ENCODE results near the gene ERC1. TPM values are rescaled to one million over a fixed set of nuclear protein-coding genes. Genes with fewer than 3 reads are reported as not detected.

Gene ERC1
- total and polyA plus RNA-seq, 2 of the 4 experiments (the other 2 are of a cell fraction): 11.6 to 25.6 TPM

- H3K79me1 ChIP-seq (ENCODE audit: low read depth in 1 of 2, low read length in 2 of 2): peaks cover 22 to 68% of the 10 kb centered on the region in 2 experiments
- no peak overlapping the region for H3K4ac ChIP-seq (ENCODE audit: low read depth, low read length)
- in situ Hi-C loops (cut with MboI; ENCODE audit: low sequenced_read_pairs): no loop called here
- no peak overlapping the region for H3K4me2 ChIP-seq (ENCODE audit: low read depth, low read length)
- ChIA-PET CTCF (interaction anchor here (0.6 kb wide), 1 partner anchor 108 kb away, joined by 4 read pairs; no protein-coding TSS in a partner anchor), POLR2A (ENCODE audit: unreplicated experiment) (no interaction called here)
- no peak for ATAC-seq (ENCODE audit: low read depth)
- no peak overlapping the region for H3K27ac ChIP-seq (ENCODE audit: insufficient read depth, low read length)
- H4K91ac ChIP-seq (ENCODE audit: insufficient read depth, low read depth, low read length): no peak overlapping the region
- H3K23ac ChIP-seq (ENCODE audit: low read depth, low read length): no peak overlapping the region
- H4K8ac ChIP-seq (ENCODE audit: low read depth in 2 of 2, low read length in 2 of 2): no peak overlapping the region
- dilution Hi-C loops (cut with HindIII; ENCODE audit: low sequenced_read_pairs, unreplicated experiment): no loop called here
- no peak overlapping the region for H2BK15ac ChIP-seq (ENCODE audit: low read depth, low read length)
- no peak overlapping the region for H2AK9ac ChIP-seq (replicated peaks; ENCODE audit: low read depth, low read length, poor library complexity)
- peaks cover 5% of the 10 kb centered on the region; the same call in 1 of the 2 replicates for H3K36me3 ChIP-seq (ENCODE audit: control insufficient read depth, insufficient read depth, low read length)
- peaks cover 6% of the 10 kb centered on the region for H3K9me1 ChIP-seq (ENCODE audit: insufficient read depth, low read length)
- intact Hi-C loops (cut with micrococcal nuclease): no loop called here
- no peak overlapping the region for H2BK20ac ChIP-seq (ENCODE audit: low read depth, low read length)
- no peak overlapping the region for H4K5ac ChIP-seq (ENCODE audit: low read depth, low read length)
- no CpG with 5 or more reads among the region's 5 CpGs for WGBS, 2 experiments (ENCODE audit: extremely low coverage in 2 of 2, insufficient read length in 1 of 2)
- no peak overlapping the region for H3K9ac ChIP-seq (ENCODE audit: low read depth, low read length)
- H3K14ac ChIP-seq (replicated peaks; ENCODE audit: low read depth, low read length): no peak overlapping the region
- TF ChIP-seq CTCF (conservative IDR thresholded peaks at IDR 0.05; ENCODE audit: low read depth, low read length) (no peak), MXI1 (IDR thresholded peaks at IDR 0.05; ENCODE audit: borderline replicate concordance, low read depth, low read length) (no peak), FOS (IDR thresholded peaks at IDR 0.05; ENCODE audit: low read depth, low read length) (no peak), MAFK (IDR thresholded peaks at IDR 0.05; ENCODE audit: low read depth, low read length) (no peak), CEBPB (IDR thresholded peaks at IDR 0.05; ENCODE audit: low read depth, low read length) (no peak), NFE2L2 (IDR thresholded peaks at IDR 0.05; ENCODE audit: low read depth, low read length) (no peak)
- DNase-seq: no peak
- no peak overlapping the region for H2BK5ac ChIP-seq (ENCODE audit: low read depth, low read length, poor library complexity, severe bottlenecking)
- H2AFZ ChIP-seq (replicated peaks; ENCODE audit: low read length, poor library complexity): no peak overlapping the region
- no peak overlapping the region for H3K56ac ChIP-seq (ENCODE audit: extremely low read depth, insufficient read depth, low read length)
- BruUV-seq (replicated peaks): no TSS peak
- H3K4me3 ChIP-seq (ENCODE audit: insufficient read depth, low read depth, low read length): no peak overlapping the region
- no peaks in the 10 kb centered on the region for H3K9me3 ChIP-seq (ENCODE audit: control insufficient read depth, insufficient read depth, low read length)
- no peaks in the 10 kb centered on the region for H3K27me3 ChIP-seq (ENCODE audit: control insufficient read depth, insufficient read depth, low read length)
- H3K4me1 ChIP-seq (ENCODE audit: control insufficient read depth, insufficient read depth, low read length): no peaks in the 10 kb centered on the region
- no peak overlapping the region for H2AK5ac ChIP-seq (ENCODE audit: low read depth, low read length)
- no peak overlapping the region for H2BK120ac ChIP-seq (ENCODE audit: low read depth, low read length)
- no peak overlapping the region for H3K18ac ChIP-seq (ENCODE audit: low read depth, low read length)
- H4K20me1 ChIP-seq (ENCODE audit: insufficient read depth, low read length): peaks cover 11% of the 10 kb centered on the region
Measured at GRCh38 chr12:1019283-1019682, 28.3 kb downstream of the ERC1 start.
